Right atrium auricular region (tissue), 2 donors: Measurements from ENCODE around the gene GPC2. TPM values are rescaled to one million over a fixed set of nuclear protein-coding genes. Genes with fewer than 3 reads are reported as not detected.

Source experiments
- DNase-seq: peaks from one replicate; pipeline ENCODE4 v3.0.0-alpha.2; 2019; ENCODE audit warnings: low spot score
- H3K27ac ChIP-seq, 2 donors: fragments of 200-600 bp; sonication (generic); 1 replicate in 1 of 2; 2 replicates in 1 of 2; pipeline ENCODE4 v1.5.1; 2016 to 2019
- H3K27me3 ChIP-seq, 2 donors: fragments of 200-600 bp; sonication (generic); one replicate each; pipeline versions ENCODE4 v1.5.1 to v1.6.0; 2017 to 2019
- H3K36me3 ChIP-seq: fragments of 200-600 bp; sonication (generic); one replicate; pipeline ENCODE4 v1.5.1; 2016
- H3K4me1 ChIP-seq, 2 donors: fragments of 200-600 bp; sonication (generic); one replicate each; pipeline versions ENCODE4 v1.5.1 to v1.6.0; 2017 to 2019
- H3K4me3 ChIP-seq, 2 donors: fragments of 200-600 bp; sonication (generic); 1 replicate in 1 of 2; 2 replicates in 1 of 2; pipeline ENCODE4 v1.5.1; 2017 to 2019; ENCODE audit warnings: mild to moderate bottlenecking in 1 of 2, moderate library complexity in 1 of 2
- H3K9me3 ChIP-seq, 2 donors: fragments of 200-600 bp; sonication (generic); one replicate each; pipeline ENCODE4 v1.5.1; 2019
- total RNA-seq, 2 donors: library from RNA; depleted of rRNA; stranded (reverse); fragments of >200 nt; gene quantifications; one replicate each; pipeline ENCODE4 v1.1.0, GENCODE V29; 2016
- TF ChIP-seq, protein P1 (sequence below), 2 donors: fragments of 200-600 bp; sonication (generic); IDR thresholded peaks; one replicate each; pipeline ENCODE4 v1.5.1; 2019; ENCODE audit warnings: antibody characterized with exemption in 2 of 2

The GPC2 gene
- total RNA-seq, 2 donors from 2014 or later = 0.12 TPM; not detected in 1

DNA sequence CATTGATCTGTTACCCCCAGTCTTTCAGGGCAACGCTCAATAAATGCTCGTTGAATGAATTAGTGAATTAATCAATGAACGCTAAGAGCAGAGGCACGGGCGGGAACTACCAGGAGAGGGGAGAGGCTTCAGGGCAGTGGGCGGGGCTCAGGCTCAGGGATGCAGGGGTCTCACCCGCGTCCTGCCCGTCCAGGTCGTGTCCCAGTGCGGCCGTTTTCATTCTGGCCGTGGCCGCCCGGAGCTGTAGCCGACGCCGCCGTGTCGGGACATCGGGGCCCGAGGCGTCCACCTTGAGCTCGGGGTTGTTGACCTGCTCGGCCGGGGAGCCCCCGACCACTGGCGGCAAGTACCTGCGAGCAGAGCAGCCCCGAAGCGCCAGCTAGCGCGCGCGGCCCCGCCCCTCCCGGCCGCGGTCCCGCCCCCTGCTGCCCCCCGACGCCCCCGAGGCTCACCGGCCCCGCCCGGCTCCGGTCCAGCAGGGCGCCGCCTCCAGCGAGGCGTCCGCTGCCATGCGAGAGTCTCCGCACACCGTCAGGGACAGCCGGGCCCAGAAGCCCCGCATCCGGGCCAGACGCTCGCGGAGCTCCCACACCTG is 6.0 kb downstream of the GPC2 start:
- Histone ChIP-seq H3K9me3 (no peaks in the 10 kb centered on the region), H3K4me1 (peaks cover 0 to 31% of the 10 kb centered on the region in 2 donors), H3K4me3 (peak overlapping the region; percentile 9 to 47), H3K27me3 (peaks cover 4 to 9% of the 10 kb centered on the region in 2 donors), H3K36me3 (no peaks in the 10 kb centered on the region), H3K27ac (no peak overlapping the region)
- TF ChIP-seq, protein P1, sequence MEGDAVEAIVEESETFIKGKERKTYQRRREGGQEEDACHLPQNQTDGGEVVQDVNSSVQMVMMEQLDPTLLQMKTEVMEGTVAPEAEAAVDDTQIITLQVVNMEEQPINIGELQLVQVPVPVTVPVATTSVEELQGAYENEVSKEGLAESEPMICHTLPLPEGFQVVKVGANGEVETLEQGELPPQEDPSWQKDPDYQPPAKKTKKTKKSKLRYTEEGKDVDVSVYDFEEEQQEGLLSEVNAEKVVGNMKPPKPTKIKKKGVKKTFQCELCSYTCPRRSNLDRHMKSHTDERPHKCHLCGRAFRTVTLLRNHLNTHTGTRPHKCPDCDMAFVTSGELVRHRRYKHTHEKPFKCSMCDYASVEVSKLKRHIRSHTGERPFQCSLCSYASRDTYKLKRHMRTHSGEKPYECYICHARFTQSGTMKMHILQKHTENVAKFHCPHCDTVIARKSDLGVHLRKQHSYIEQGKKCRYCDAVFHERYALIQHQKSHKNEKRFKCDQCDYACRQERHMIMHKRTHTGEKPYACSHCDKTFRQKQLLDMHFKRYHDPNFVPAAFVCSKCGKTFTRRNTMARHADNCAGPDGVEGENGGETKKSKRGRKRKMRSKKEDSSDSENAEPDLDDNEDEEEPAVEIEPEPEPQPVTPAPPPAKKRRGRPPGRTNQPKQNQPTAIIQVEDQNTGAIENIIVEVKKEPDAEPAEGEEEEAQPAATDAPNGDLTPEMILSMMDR (IDR thresholded peaks at IDR 0.05) = no peak
- no peak for DNase-seq

DNA sequence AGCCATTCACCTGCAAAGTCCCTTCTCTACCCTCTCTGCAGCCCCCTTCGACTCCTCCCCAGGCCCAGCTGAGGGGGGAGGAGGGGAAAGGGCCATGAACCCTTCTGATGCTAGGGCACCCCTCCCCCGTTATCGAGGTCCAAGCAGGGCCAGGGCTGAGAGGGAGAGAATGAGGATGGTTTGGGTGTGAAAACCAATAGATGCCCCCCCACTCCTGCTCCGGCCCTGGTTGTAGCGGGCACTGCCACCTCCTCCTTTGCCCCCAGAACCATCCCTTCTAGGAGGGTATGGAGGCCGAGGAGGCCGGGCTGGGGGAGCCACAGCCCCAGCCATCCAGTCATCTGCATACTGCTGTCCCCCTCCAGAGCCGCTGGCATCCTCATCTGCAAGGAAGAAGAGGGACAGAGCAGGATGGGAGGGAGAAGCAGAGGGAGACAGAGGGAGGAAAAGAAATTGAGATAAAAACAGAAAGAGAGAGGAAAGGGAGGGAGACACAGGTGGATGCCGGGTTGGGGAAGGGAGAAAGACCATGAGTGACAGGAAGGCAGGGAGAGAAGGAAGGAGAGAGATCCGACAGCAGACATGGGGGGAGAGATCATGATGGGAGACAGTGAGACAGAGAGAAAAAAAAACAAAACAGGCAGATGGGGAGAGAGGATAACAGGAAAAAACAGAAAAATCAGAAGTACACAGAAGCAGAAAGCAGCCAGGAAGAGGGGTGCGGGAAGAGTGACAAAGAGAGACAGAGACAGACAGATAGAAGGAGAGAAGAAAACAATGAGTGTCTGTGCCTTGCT is 6.9 kb downstream of the GPC2 start:
- TF ChIP-seq, protein P1 (IDR thresholded peaks at IDR 0.05) = no peak
- no peak for DNase-seq

DNA sequence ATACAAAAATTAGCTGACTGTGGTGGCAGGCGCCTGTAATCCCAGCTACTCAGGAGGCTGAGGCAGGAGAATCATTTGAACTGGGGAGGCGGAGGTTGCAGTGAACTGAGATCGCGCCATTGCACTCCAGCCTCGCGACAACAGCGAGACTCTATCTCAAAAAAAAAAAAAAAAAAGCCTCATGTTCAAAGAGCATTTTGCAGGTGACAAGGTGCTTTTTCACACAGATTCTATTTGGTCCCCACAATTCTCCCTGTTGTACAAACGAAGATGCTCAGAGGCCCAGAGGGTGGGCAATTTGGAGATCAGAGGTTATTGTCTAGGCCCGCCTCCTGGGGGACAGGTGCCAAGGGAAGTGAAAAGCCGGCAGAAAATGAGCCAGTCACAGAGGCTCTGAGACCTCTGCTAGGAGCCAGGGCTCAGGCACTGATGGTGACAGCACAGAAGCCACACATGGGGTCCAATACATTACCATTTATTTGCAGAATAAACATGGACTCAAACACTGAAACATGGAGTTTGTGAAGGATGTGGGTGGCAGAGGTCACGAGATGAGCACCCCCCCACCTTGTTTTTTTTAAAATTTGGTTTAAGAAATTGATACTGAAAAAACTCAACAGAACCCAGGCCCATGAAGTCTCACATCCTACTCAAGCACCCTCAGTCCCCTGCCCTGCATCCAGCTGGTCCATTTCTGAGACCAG is 7.9 kb downstream of the GPC2 start:
- H3K27ac ChIP-seq = peak overlapping the region in 1 of 2 donors; percentile 54
- TF ChIP-seq, protein P1 (IDR thresholded peaks at IDR 0.05) = no peak
- H3K27me3 ChIP-seq = peaks cover 4 to 9% of the 10 kb centered on the region in 2 donors
- H3K4me1 ChIP-seq = peaks cover 0 to 31% of the 10 kb centered on the region in 2 donors
- H3K4me3 ChIP-seq = peak overlapping the region in 1 of 2 donors; percentile 53
- no peaks in the 10 kb centered on the region for H3K36me3 ChIP-seq
- DNase-seq = no peak
- H3K9me3 ChIP-seq = no peaks in the 10 kb centered on the region

More for the DNA sequence above, 6.9 kb downstream of the GPC2 start:
- H3K4me3 ChIP-seq = no peak overlapping the region
- H3K9me3 ChIP-seq = no peaks in the 10 kb centered on the region
- no peaks in the 10 kb centered on the region for H3K36me3 ChIP-seq
- H3K4me1 ChIP-seq = peaks cover 0 to 31% of the 10 kb centered on the region in 2 donors
- no peak overlapping the region for H3K27ac ChIP-seq
- peaks cover 4 to 9% of the 10 kb centered on the region in 2 donors for H3K27me3 ChIP-seq

DNA sequence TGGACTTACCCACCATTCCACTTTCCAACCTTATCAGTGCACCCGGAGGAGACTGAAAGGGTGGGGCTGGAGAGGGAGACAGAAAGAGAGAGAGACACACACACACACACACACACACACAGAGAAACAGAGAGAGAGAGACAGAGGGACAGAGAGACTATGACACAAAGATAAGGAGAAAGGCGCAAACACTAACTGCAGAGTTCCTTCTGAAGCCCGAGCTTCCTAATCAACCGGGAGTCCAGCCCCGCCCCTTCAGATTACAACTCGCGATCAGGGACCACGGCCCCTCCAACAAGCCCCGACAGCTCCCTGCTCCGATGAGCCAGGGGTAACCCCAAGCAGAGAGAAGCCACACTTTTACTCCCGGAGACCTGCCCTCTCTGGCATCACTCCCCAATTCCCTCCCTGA is 9.3 kb downstream of the GPC2 start:
- DNase-seq = no peak
- Histone ChIP-seq H3K27me3 (peaks cover 4 to 9% of the 10 kb centered on the region in 2 donors), H3K4me3 (peak overlapping the region; percentile 37 to 53), H3K36me3 (no peaks in the 10 kb centered on the region), H3K4me1 (peaks cover 0 to 31% of the 10 kb centered on the region in 2 donors), H3K27ac (peak overlapping the region; percentile 54), H3K9me3 (no peaks in the 10 kb centered on the region)
- TF ChIP-seq, protein P1 (IDR thresholded peaks at IDR 0.05) = no peak

DNA sequence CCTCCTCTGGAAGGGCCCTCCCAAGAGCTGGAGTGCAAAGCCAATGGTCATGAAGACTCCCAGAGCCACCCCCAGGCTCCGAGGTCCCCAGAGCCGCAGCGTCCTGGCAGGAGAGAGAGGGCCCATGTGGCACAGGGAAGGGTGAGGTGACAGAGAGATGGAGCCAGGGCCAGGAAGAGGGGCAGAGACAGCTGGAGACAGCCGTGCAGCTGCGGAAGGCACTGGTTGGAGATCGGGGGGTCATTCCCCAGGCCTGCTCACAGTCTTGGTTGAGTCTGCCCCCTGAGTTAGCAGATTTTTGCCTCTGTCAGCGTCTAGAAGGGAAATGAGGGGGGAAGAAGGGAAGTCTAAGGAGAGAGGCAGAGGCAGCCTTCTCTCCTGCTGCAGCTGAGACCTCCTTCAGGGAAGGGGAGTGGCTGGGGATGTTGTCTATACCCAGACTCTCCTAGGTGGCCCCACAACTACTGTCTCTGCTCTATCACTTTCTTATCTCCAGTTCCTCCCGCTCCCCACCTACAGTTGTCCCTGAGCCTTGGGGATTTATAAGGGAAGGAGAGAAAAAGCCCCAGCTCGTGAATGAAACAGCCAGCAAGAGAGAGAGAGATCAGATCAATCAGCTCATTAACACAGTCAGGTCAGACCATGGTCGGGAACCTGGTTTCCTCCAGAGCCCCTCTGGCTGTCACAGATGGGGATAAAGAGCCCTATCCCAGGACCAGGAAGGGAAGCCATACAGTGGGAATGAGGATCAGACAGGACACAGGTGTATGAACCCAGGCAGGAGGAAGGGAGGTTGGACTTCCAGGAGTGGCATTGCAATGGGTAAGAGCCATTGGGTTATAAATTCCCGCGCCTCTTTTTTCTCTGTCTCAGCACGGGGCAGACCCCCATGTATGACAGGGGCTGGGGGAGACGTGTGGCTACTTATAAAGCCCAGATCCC is 9.9 kb downstream of the GPC2 start:
- TF ChIP-seq, protein P1 (IDR thresholded peaks at IDR 0.05) = no peak
- Histone ChIP-seq H3K4me3 (peak overlapping the region; percentile 37 to 53), H3K27ac (no peak overlapping the region), H3K36me3 (no peaks in the 10 kb centered on the region), H3K9me3 (no peaks in the 10 kb centered on the region), H3K27me3 (peaks cover 4 to 8% of the 10 kb centered on the region in 2 donors), H3K4me1 (peaks cover 0 to 31% of the 10 kb centered on the region in 2 donors)
- DNase-seq = no peak
